HG02840 (cell line): Measurements from ENCODE around the gene FBXW12.

ENCODE experiments used
- ATAC-seq: cut with Tn5 transposase; IDR thresholded peaks from one replicate; pipeline ENCODE4 v1.9.1; 2021; ENCODE audit warnings: mild to moderate bottlenecking, moderate library complexity, moderate number of reproducible peaks; ENCODE audit not compliant: unreplicated experiment, low FRiP score

The FBXW12 gene

GRCh38 chr3:48418651-48419050 lies 46.6 kb downstream of the FBXW12 start:
- no peak for ATAC-seq

- ATAC-seq: no peak
These were observed 47.1 kb downstream of the FBXW12 start for GRCh38 chr3:48419149-48419548.

GRCh38 chr3:48419597-48419996 lies 47.6 kb downstream of the FBXW12 start:
- no peak for ATAC-seq

- no peak for ATAC-seq
These were observed 48.5 kb downstream of the FBXW12 start for GRCh38 chr3:48420561-48420960.

GRCh38 chr3:48422272-48422671 lies 50.3 kb downstream of the FBXW12 start:
- no peak for ATAC-seq

GRCh38 chr3:48422681-48423080 lies 50.7 kb downstream of the FBXW12 start:
- no peak for ATAC-seq

- ATAC-seq: no peak
These were observed 51.3 kb downstream of the FBXW12 start for GRCh38 chr3:48423241-48423882.

GRCh38 chr3:48423883-48424695 lies 52.1 kb downstream of the FBXW12 start:
- ATAC-seq: no peak

- ATAC-seq: no peak
These were observed 53.3 kb downstream of the FBXW12 start for GRCh38 chr3:48425281-48425812.

- no peak for ATAC-seq
These were observed 54.4 kb downstream of the FBXW12 start for GRCh38 chr3:48426401-48426909.

GRCh38 chr3:48426944-48427629 lies 55.1 kb downstream of the FBXW12 start:
- ATAC-seq: no peak

- no peak for ATAC-seq
These were observed 55.6 kb downstream of the FBXW12 start for GRCh38 chr3:48427630-48427962.

GRCh38 chr3:48428088-48428571 lies 56.1 kb downstream of the FBXW12 start:
- ATAC-seq: no peak

GRCh38 chr3:48428572-48429316 lies 56.7 kb downstream of the FBXW12 start:
- no peak for ATAC-seq

GRCh38 chr3:48429317-48429959 lies 57.4 kb downstream of the FBXW12 start:
- no peak for ATAC-seq

GRCh38 chr3:48429960-48430707 lies 58.1 kb downstream of the FBXW12 start, which contains the start of gene PLXNB1:
Gene PLXNB1 (minus strand): TSS chr3:48430086. CDS start chr3:48424611, 5,475 bp downstream.
- no peak for ATAC-seq

- ATAC-seq: no peak
These were observed 58.7 kb downstream of the FBXW12 start for GRCh38 chr3:48430708-48431101.

GRCh38 chr3:48431224-48432029 lies 59.4 kb downstream of the FBXW12 start:
- no peak for ATAC-seq
